Gastrocnemius medialis (tissue), 4 donors: ENCODE data around the gene TCHP.

Source experiments
- CTCF ChIP-seq, 5 experiments: fragments of 450-650 bp in 3 of 5; fragments of 200-600 bp in 2 of 5; sonication (generic) in 2 of 5; IDR thresholded peaks in 4 of 5; conservative IDR thresholded peaks in 1 of 5; 1 replicate in 4 of 5; 2 replicates in 1 of 5; pipeline ENCODE4 v1.5.1; 2016 to 2019; ENCODE audit warnings: antibody characterized with exemption in 5 of 5, mild to moderate bottlenecking in 3 of 5, moderate library complexity in 3 of 5
- POLR2A ChIP-seq, 2 donors: fragments of 450-650 bp; IDR thresholded peaks; one replicate each; pipeline ENCODE4 v1.6.1; 2017; ENCODE audit warnings: antibody characterized with exemption in 2 of 2, mild to moderate bottlenecking in 2 of 2, moderate library complexity in 2 of 2

GRCh38 chr12:109947521-109947920, 47.4 kb downstream of the TCHP start:
- TF ChIP-seq CTCF (IDR thresholded peaks at IDR 0.05 in 4 of 5, conservative IDR thresholded peaks at IDR 0.05 in 1 of 5) (no peak), POLR2A (IDR thresholded peaks at IDR 0.05) (no peak)
